HG03045 (cell line): ENCODE data around the gene ATG10.
"Not testable (repeated sequence)": the region's sequence is repeated elsewhere in the genome, so short reads cannot be mapped to it uniquely, and the experiment has no call there.

Source experiments
- ATAC-seq: cut with Tn5 transposase; IDR thresholded peaks from one replicate; pipeline ENCODE4 v1.9.1; 2021; ENCODE audit warnings: mild to moderate bottlenecking, moderate library complexity; ENCODE audit not compliant: unreplicated experiment

ATG10 gene

DNA sequence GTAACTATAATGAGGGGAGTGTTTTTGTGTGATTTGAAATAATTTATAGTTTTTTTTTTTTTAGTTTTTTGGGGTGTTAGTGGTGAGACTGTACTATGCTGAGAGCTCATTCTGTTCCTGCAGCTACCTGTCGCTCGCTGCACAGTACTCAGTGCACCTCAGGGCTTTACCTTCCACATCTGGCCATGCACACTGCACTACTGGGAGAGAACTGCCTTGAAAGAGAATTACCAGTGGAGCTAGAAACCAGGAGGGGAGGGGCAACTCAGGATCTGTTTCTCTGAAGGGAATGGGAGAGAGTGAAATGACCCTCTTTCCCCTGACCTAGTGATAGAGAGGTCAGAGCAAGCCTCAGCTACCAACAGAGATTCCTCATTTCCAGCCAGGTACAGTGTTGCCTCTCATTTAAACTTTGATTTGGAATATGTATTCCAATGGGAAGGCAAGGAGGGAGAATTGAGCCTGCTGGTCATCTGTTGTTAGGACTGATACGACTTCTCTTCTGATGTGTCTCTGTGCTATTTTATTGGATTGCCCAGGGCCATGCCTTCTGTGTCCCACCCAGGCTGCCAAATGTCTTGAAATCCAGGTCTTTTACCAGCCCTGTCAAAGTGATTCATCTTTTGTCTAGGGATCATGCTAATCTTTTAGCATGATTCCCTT lies 8.9 kb downstream of the ATG10 start:
- no peak for ATAC-seq

DNA sequence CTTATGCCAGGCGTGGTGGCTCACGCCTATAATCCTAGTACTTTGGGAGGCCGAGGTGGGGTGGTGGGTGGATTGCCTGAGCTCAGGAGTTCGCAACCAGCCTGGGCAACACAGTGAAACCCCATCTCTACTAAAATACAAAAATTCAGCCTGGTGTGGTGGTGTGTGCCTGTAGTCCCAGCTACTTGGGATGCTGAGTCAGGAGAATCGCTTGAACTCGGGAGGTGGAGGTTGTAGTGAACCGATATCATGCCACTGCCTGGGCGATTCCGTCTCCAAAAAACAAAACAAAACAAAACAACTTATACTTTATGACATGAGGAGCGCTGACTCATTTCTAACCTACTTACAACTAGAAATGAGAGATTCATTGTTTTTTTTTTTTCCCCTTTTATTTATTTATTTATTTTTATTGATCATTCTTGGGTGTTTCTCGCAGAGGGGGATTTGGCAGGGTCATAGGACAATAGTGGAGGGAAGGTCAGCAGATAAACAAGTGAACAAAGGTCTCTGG lies 10.4 kb downstream of the ATG10 start:
- ATAC-seq = not testable (repeated sequence)

DNA sequence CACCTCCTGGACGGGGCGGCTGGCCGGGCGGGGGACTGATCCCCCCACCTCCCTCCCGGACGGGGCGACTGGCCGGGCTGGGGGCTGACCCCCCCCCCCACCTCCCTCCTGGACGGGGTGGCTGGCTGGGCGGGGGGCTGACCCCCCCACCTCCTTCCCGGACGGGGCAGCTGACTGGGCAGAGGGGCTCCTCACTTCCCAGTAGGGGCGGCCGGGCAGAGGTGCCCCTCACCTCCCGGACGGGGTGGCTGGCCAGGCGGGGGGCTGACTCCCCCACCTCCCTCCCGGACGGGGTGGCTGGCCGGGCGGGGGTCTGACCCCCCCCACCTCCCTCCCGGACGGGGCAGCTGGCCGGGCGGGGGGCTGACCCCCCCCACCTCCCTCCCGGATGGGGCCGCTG lies 11.3 kb downstream of the ATG10 start:
- not testable (repeated sequence) for ATAC-seq

- not testable (repeated sequence) for ATAC-seq
Observed at GRCh38 chr5:81983563-81983962, 11.7 kb downstream of the ATG10 start.

GRCh38 chr5:81986126-81986525 lies 14.3 kb downstream of the ATG10 start:
- no peak for ATAC-seq

GRCh38 chr5:81989204-81989603 lies 17.4 kb downstream of the ATG10 start:
- ATAC-seq = no peak

DNA sequence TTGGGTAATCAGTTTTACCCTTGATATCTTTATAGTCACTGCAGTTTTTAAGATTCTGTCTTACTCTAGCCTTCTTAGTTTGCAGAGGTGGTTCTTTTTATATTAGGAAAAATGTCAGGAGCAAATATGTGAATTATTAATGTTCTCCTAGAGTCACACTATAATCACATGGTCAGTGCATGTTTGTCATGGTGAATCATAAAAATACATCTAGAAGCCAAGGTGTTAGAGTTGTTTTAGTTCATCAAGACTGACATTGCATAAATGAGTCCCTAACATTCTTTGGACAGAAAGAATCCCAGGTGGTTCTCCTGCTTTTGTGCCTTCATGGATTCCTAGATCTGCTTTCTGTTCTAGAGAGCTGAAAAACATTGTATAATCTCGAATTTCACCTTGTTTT lies 22.9 kb downstream of the ATG10 start:
- no peak for ATAC-seq

DNA sequence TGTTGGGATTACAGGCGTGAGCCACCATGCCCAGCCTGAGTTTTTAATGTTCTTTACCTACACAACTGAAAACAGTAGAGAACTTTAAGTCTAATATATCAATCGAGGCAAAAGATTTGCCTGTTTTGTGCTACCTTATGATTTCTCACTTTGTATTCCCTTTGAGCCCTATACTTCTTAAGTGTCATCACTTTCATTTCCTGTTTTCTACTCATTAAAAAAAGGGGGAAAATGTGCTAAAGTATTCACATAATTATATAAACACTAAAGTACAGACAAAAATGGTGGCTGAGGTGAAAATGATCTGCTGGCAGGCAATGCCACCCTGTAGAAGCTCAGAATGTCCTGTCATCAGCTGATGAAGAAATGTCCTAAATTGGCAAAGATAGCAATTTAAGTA lies 23.6 kb downstream of the ATG10 start:
- ATAC-seq = no peak

GRCh38 chr5:82004511-82004910 lies 32.7 kb downstream of the ATG10 start:
- no peak for ATAC-seq

DNA sequence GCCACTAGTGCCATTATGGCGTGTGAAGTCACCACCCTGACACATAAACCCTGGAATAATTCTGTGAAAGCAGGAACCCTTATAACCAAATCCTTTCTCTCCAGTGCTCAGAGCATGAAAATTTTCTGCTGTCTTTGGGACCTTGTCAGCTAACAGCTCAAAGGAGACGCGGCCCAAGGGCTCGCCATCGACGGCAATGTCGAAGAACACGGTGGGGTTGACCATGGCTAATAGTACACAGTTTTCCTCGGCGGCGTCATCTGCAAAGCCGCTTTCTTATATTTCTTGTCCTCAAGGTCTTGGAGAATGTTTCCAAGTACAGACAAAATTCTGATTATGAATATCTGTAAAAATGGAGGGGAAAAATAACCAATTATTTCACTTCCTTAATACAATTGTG lies 38.0 kb downstream of the ATG10 start:
- not testable (repeated sequence) for ATAC-seq

DNA sequence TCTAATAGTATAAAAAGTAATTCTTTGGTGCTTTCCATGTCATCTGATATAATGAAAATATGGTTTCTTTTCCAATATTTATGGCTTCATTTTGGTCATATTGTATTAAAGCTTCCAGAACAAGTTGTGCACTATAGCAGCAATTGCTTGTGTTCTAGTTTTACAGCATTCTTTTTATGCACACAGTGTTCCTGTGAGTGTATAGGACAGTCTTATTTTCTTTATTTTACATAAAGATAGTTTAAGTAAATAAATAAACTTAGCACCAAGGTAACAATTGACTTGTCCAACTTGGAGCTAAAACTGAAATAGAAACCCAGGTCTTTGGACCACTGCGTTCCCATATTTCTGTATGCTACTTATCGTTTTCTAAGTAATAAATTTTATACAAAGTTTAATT lies 38.9 kb downstream of the ATG10 start:
- no peak for ATAC-seq

DNA sequence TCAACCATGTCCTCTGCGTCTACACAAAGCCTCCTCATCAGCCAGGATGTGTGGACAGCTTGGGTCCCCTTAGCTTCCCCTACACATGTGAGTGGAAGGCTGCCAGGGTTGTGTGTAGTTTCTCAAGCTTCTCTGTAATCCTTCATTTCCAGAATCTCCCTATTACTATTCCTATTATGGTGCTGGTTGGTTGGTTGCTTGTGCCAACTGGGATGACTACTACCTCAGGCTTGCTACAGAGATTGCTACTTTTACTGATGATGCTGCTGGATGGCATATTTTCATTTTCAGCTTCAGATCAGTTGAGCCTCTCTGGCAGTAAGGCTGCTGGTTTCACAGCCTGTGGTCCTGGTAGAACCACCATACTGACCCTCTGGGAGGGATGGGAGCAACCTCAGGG lies 39.9 kb downstream of the ATG10 start:
- ATAC-seq = no peak

GRCh38 chr5:82014644-82015043 lies 42.8 kb downstream of the ATG10 start:
- ATAC-seq = not testable (repeated sequence)

DNA sequence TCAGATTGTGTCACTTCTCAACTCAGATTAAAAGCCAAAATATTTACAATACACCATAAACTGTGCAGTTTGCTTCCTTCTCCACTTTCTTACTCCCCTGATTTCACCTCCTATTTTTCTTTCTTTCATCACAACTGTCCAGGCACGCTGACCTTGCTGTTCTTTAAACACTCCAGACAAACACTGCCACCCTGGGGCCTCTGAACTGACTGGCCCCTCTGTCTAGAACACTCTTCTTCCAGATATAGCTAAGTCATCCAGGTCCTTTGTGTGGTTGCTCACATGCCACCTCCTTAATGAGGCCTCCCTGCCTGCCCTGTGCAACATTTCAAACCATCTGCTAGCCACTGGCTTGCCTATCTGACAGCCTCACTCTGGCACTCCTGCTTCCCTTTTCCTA lies 46.6 kb downstream of the ATG10 start:
- no peak for ATAC-seq

- ATAC-seq = no peak
Observed at GRCh38 chr5:82019342-82020138, 47.7 kb downstream of the ATG10 start.

GRCh38 chr5:82022499-82022898 lies 50.7 kb downstream of the ATG10 start:
- ATAC-seq = no peak

DNA sequence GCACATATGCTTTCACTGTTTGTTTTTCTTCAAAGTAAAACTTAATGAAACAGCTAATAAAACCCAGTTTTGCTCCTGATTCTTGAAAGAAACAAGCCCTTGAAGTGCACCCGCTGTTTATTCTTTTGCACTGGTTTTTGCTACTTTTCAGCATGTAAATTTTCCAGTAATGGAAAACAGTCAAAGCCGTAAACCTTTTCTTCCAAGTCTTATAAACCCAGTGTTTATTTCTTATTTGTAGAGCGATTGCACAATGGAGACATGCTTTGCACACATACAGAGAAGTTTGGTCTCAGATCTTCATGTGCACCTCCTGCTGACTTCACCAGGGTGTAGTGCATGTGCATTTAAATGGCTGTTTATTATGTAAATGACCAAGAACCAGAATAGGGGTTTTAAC lies 51.8 kb downstream of the ATG10 start:
- ATAC-seq = no peak

DNA sequence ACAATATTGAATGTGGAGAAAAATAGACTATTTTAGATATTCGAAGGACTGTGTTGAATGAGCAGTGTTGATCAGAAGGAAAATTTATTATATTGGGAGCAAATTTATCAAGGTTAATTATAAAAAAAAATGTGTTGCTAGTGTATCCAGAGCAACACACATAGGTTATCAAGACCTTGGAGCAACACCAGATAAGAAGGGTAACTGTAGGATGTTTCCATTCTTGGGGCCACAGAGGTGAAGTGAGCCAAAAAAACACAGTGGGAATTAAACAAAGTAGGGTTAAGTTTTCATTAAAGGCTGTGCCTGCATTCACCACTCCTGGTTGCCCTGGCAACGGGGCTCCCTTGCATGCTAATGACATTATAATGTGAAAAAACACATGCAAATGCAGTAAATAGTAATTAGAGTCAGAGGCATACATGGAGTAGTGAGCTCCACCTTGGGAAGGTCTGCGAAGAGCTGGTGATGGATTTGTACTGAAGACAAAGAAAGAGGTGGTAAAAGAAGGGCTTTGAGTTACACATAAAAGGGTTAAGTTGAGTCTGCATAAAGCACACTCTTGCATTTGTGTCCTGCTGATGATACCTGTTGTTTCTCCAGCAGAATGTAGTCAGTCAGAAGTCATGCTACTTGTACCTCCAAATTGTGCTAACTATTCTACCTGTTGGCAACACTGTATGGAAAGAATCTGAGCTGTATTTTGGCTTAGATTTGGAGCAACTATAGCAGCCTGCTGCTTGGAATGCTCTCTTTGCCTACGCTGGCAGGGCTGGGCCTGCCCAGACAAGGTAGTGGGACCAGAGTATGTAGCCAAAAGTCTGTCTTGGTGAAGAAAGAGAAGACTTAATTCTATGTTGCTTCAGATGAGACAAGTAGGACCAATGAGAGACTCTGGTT lies 59.6 kb downstream of the ATG10 start:
- ATAC-seq = no peak

- ATAC-seq = not testable (repeated sequence)
Observed at GRCh38 chr5:82042894-82043293, 71.1 kb downstream of the ATG10 start.

DNA sequence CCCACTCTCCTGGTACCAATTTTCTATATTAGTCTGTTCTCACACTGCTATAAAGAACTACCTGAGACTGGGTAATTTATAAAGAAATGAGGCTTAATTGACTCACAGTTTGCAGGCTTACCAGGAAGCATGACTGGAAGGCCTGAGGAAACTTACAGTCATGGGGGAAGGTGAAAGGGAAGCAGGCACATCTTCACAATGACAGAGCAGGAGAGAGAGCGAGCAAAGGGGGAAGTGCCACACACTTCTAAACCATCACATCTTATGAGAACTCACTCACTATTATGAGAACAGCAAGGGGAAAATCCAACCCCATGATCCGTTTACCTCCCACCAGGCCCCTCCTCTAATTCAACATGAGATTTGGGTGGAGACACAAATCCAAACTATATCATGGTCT lies 72.2 kb downstream of the ATG10 start:
- no peak for ATAC-seq

DNA sequence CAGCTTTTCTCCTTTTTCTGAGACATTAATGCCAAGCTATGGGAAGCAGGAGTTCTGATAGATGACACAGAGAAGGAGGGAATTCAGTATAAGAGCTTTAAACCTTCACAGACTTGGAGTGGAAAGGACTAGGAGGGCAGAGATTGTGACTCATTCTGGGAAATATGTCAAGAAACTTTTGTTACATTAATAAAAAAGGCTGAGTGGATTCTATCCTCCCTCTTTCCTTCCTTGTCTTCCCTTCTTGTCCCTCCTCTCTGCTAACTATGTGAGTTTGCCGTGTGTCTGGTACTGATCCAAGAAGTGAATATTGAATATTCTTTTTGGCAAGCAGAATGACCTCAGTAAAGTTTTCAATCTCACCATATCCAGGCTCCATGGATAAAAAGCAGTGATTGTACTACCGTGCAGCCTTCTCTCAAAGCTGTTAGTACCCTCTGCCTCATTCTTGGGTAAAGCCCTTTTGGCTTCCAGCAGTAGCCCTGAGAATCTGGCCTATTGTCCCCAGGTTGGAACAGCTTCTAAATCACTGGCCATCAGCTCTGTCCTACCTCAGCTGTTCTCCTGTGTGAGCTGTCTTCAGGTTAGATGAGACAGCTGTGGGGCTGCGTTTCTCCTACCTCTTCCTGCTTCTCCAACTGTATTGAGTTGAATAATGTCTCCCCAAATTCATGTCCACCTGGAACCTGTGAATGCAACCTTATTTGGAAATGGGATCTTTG lies 73.9 kb downstream of the ATG10 start:
- no peak for ATAC-seq
